GM19372 (cell line): ENCODE data around the gene ERF.
A peak's percentile ranks its signal among the peaks of the same experiment; 100 is the strongest.

Experiments used
- ATAC-seq: cut with Tn5 transposase; IDR thresholded peaks from one replicate; pipeline ENCODE4 v1.9.1; 2021; ENCODE audit warnings: mild to moderate bottlenecking, low read depth, moderate library complexity; ENCODE audit not compliant: unreplicated experiment

Gene ERF

GRCh38 chr19:42254850-42255765 lies at the start of gene ERF:
TSS of gene ERF (minus strand) at chr19:42255128. CDS start at chr19:42254999, 129 bp downstream.
- ATAC-seq, result peak; percentile 64

GRCh38 chr19:42303876-42304275 lies 48.9 kb upstream of the ERF start:
- ATAC-seq, result no peak

GRCh38 chr19:42303101-42303464 lies 48.2 kb upstream of the ERF start:
- ATAC-seq, result no peak

GRCh38 chr19:42301646-42302203 lies 46.8 kb upstream of the ERF start, which contains the start of gene PRR19:
TSS of gene PRR19 (plus strand) at chr19:42302132. CDS start at chr19:42309585, 7,453 bp downstream.
- ATAC-seq, result peak; percentile 21

- no peak for ATAC-seq
Measured at GRCh38 chr19:42297039-42297438, 42.1 kb upstream of the ERF start.

GRCh38 chr19:42295831-42296525 lies 41.0 kb upstream of the ERF start:
- no peak for ATAC-seq

GRCh38 chr19:42295342-42295741 lies 40.4 kb upstream of the ERF start:
- no peak for ATAC-seq

- ATAC-seq, result no peak
Measured at GRCh38 chr19:42294471-42295137, 39.7 kb upstream of the ERF start.

GRCh38 chr19:42293948-42294347 lies 39.0 kb upstream of the ERF start:
- no peak for ATAC-seq

- ATAC-seq, result no peak
Measured at GRCh38 chr19:42293540-42293939, 38.6 kb upstream of the ERF start.

GRCh38 chr19:42292963-42293362 lies 38.0 kb upstream of the ERF start:
- ATAC-seq, result no peak

- ATAC-seq, result no peak
Measured at GRCh38 chr19:42292042-42292960, 37.4 kb upstream of the ERF start.

- no peak for ATAC-seq
Measured at GRCh38 chr19:42291435-42291810, 36.5 kb upstream of the ERF start.

- ATAC-seq, result no peak
Measured at GRCh38 chr19:42290523-42291434, 35.9 kb upstream of the ERF start.

GRCh38 chr19:42290136-42290522 lies 35.2 kb upstream of the ERF start:
- ATAC-seq, result no peak

GRCh38 chr19:42289556-42290041 lies 34.7 kb upstream of the ERF start:
- no peak for ATAC-seq

- no peak for ATAC-seq
Measured at GRCh38 chr19:42288881-42289555, 34.1 kb upstream of the ERF start.

GRCh38 chr19:42288387-42288786 lies 33.5 kb upstream of the ERF start:
- ATAC-seq, result no peak
